ENCODE results near the gene DNMT3L. TPM values are rescaled to one million over a fixed set of nuclear protein-coding genes. Genes with fewer than 3 reads are reported as not detected.

The DNMT3L gene
- total and polyA plus RNA-seq, 2 donors (not counting 1 experiment from before 2014, with no cell fraction given), result not detected

DNA sequence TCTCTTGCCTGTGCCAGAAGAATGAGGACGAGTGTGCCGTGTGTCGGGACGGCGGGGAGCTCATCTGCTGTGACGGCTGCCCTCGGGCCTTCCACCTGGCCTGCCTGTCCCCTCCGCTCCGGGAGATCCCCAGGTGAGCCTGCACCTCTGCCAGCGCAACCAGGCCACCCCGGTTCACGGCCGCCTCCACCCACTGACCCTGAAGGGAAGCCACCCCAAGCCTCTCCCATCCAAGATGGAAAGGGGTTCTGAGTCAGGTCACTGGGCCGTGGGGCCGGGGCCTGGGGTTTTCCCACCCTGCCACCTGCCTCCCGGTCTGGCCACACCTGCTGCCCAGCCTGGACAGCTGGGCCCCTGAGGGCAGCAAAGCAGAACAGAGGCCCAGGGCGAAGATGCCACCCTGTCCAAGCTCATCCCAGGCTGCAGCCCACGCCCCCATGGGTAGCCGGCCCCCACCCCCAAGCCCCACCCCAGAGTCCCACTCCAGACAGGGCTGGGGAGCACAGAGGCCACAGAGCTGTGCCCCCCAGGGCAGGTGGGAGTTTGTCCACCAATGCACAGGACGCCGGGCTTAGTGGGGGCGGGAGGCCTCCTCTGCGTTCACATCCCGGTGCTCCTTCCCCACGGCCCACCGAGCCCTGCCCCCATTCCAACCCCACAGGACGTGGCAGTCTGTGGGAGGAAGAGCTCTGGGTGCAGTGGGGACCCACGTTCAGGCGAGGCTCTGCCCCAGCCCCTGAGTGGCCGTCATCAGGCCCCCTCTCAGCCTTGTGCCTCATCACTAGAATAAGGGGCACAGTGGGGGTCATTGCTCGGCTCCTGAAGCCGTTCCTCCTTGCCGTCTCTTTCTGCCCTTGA, 29.6 kb upstream of the DNMT3L start:
- H3K27ac ChIP-seq (ENCODE audit: low read length in 2 of 2), result no peak overlapping the region
- H3K36me3 ChIP-seq (replicated peaks in 1 of 2; ENCODE audit: control extremely low read depth in 1 of 2, control insufficient read depth in 1 of 2, extremely low read depth in 1 of 2, insufficient read depth in 2 of 2, low read length in 1 of 2), result no peaks in the 10 kb centered on the region
- Mint-ChIP-seq H3K4me3 (no peak overlapping the region), H3K4me1 (peaks cover 27% of the 10 kb centered on the region), H3K9me3 (ENCODE audit: insufficient read depth) (no peaks in the 10 kb centered on the region), H3K27ac (peak overlapping the region; percentile 65), H3K27me3 (no peaks in the 10 kb centered on the region)
- DNase-seq (no peak), ATAC-seq (ENCODE audit: low read depth) (no peak)
- no peaks in the 10 kb centered on the region for H4K20me1 ChIP-seq (ENCODE audit: control insufficient read depth, insufficient read depth, low read length, poor library complexity, severe bottlenecking)
- peaks cover 23 to 30% of the 10 kb centered on the region in 2 donors for H3K4me1 ChIP-seq (ENCODE audit: control insufficient read depth in 2 of 2, insufficient read depth in 2 of 2, low read length in 2 of 2)
- no peaks in the 10 kb centered on the region for H3K27me3 ChIP-seq (replicated peaks in 1 of 4; ENCODE audit: control extremely low read depth in 1 of 4, control insufficient read depth in 3 of 4, insufficient read depth in 4 of 4, low read length in 3 of 4)
- no peak overlapping the region for H3K4me3 ChIP-seq (ENCODE audit: control extremely low read depth in 1 of 5, extremely low read depth in 1 of 5, insufficient read depth in 1 of 5, low read depth in 2 of 5, low read length in 4 of 5)
- TF ChIP-seq, protein P1, sequence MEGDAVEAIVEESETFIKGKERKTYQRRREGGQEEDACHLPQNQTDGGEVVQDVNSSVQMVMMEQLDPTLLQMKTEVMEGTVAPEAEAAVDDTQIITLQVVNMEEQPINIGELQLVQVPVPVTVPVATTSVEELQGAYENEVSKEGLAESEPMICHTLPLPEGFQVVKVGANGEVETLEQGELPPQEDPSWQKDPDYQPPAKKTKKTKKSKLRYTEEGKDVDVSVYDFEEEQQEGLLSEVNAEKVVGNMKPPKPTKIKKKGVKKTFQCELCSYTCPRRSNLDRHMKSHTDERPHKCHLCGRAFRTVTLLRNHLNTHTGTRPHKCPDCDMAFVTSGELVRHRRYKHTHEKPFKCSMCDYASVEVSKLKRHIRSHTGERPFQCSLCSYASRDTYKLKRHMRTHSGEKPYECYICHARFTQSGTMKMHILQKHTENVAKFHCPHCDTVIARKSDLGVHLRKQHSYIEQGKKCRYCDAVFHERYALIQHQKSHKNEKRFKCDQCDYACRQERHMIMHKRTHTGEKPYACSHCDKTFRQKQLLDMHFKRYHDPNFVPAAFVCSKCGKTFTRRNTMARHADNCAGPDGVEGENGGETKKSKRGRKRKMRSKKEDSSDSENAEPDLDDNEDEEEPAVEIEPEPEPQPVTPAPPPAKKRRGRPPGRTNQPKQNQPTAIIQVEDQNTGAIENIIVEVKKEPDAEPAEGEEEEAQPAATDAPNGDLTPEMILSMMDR (IDR thresholded peaks at IDR 0.05), result no peak
- no peak for TF ChIP-seq EZH2 (IDR thresholded peaks at IDR 0.05; ENCODE audit: borderline replicate concordance, insufficient read depth, low read depth, low read length, poor library complexity, severe bottlenecking)
- WGBS (ENCODE audit: insufficient coverage), result 67% methylated on average over 26 of the region's 33 CpGs
- intact Hi-C loops (cut with micrococcal nuclease), result no loop called here
- H3K9ac ChIP-seq (ENCODE audit: low read length), result no peak overlapping the region
- H3K9me3 ChIP-seq (ENCODE audit: control extremely low read depth in 1 of 3, control insufficient read depth in 2 of 3, insufficient read depth in 1 of 3, low read length in 2 of 3), result peaks cover 0 to 3% (median 0%) of the 10 kb centered on the region in 3 donors
- ChIA-PET CTCF (interaction anchor here (1.1 kb wide), 1 partner anchor 21 kb away, joined by 3 read pairs; no protein-coding TSS in a partner anchor), POLR2A (no interaction called here)
- no peaks in the 10 kb centered on the region for H3K79me2 ChIP-seq (ENCODE audit: control insufficient read depth, insufficient read depth, low read length)
- no peak overlapping the region for H2AFZ ChIP-seq (ENCODE audit: insufficient read depth, low read depth, low read length, poor library complexity, severe bottlenecking)
- no peak overlapping the region for H3K4me2 ChIP-seq (replicated peaks; ENCODE audit: low read depth, low read length, poor library complexity, severe bottlenecking)

Data from B cell (primary cell).